Ovary (tissue), 3 donors: Measurements from ENCODE around the gene EFNA4.

Source experiments
- CTCF ChIP-seq, 3 donors: fragments of 450-650 bp in 2 of 3; fragments of 200-600 bp in 1 of 3; IDR thresholded peaks; one replicate each; pipeline versions ENCODE4 v1.5.1 to v1.8.0; 2016 to 2022; ENCODE audit warnings: antibody characterized with exemption in 3 of 3, mild to moderate bottlenecking in 1 of 3
- EP300 ChIP-seq: sonication (generic); formaldehyde crosslinking; IDR thresholded peaks from one replicate; pipeline ENCODE4 v1.6.1; 2017; ENCODE audit warnings: antibody characterized with exemption
- POLR2A ChIP-seq: fragments of 450-650 bp; IDR thresholded peaks from one replicate; pipeline ENCODE4 v1.6.1; 2017; ENCODE audit warnings: antibody characterized with exemption, mild to moderate bottlenecking, moderate library complexity
- donor health status: DM: no; HTN: no; CAD: no.

DNA sequence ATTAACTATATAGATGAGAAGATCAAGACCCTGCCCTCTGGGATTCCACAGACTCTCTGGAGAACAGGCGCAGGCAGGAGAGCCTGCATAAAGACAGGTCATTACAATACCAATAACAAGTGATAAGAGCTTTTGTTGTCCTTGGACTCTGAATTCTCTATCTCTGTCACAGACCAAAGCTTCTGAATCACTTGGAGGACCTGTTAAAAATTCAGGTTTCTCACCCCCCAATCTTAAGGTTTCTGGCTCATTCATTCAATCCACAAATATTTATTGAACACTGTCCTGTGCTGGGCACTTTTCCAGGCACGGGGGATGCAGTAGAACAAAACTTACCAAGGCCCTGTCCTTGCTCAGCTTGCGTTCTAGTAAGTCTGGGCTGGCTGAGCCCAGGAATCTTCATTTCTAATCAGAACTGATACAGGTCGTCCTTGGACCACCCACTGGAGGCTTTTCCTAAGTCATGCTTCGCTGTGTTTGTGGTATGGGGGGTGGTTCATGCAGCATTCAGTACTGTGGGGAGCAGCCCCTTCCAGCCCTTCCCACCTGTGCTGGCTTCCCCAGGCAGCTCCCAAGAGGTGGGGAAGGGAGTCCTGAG lies 1.4 kb downstream of the EFNA4 start:
- no peak for TF ChIP-seq CTCF (IDR thresholded peaks at IDR 0.05)
- TF ChIP-seq POLR2A = no peak
- TF ChIP-seq EP300 = no peak
